ENCODE results near the gene ARVCF.

GRCh38 chr22:20054485-20054884 is 37.9 kb upstream of the ARVCF start:
- no peak for TF ChIP-seq CTCF (conservative IDR thresholded peaks at IDR 0.05)
- no peak for TF ChIP-seq EZH2 (IDR thresholded peaks at IDR 0.05; ENCODE audit: low read depth)
